ENCODE measurements around the gene APOD. TPM values are rescaled to one million over a fixed set of nuclear protein-coding genes. Genes with fewer than 3 reads are reported as not detected.

APOD gene
- total RNA-seq, 2 donors from 2014 or later = 4.2 TPM; not detected in 1

DNA sequence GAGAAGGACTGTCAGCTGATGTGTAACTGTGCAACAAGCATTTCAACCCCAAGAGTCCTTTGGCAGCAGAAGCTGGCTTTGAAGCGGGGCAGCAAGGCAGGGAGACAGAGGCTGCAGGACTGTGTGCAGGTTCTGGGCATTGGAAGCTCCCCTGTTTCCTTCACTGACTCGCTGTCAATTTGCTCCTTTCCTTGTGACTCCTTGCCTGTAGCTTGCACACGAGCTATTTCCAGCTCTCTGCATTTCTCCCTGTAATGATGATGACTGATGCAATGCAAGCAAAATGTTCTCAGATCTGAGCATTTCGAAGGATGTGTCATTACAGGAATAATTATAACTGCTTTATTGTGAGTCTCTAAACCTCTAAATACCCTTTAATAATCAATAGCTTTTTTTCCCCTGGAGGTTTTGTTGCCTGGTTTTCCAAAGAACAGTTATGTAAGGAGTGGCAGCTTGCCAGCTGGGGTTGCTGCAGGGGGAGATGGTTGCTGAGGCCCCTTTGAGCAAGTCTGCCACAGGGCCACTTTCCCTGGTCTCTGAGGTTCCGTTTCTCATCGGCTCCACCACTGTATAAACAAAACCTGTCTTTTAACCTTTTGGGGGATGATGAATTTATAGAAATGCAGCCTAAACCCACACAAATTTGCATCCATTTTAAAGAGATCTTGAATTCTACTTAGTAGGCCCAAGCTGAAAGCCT lies 2.8 kb downstream of the APOD start:
- Mint-ChIP-seq H3K36me3 (ENCODE audit: low read depth) (no peaks in the 10 kb centered on the region), H3K9me3 (no peaks in the 10 kb centered on the region), H3K27me3 (no peaks in the 10 kb centered on the region), H3K4me1 (no peaks in the 10 kb centered on the region), H3K27ac (no peak overlapping the region), H3K4me3 (no peak overlapping the region)
- ATAC-seq (replicated peaks) = no peak

- Mint-ChIP-seq H3K27me3 (no peaks in the 10 kb centered on the region), H3K27ac (no peak overlapping the region), H3K4me3 (no peak overlapping the region), H3K36me3 (ENCODE audit: low read depth) (no peaks in the 10 kb centered on the region), H3K4me1 (no peaks in the 10 kb centered on the region), H3K9me3 (no peaks in the 10 kb centered on the region)
- ATAC-seq (replicated peaks) = no peak
Observed at GRCh38 chr3:195579281-195579680, 4.5 kb downstream of the APOD start.

DNA sequence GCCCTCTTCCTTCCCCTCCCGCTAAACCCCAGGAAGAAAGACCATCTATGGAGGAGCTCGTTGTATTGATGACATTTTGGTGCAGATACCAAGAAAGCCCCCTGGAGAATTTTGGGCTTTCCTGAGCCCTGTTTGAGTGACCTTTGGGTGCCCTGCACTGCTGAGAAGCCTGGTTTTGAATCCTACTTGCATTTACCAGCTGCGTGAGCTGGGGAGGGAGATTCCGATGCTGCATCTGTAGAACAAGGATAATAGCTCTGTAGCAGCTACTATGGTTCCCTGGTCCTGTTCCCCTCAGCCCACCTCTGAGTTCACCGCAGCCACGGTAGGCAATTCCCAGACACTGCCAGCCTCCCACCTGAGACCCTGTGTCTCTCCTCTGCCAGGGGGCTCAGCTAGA lies 5.2 kb downstream of the APOD start:
- H3K27ac Mint-ChIP-seq = no peak overlapping the region
- H3K27me3 Mint-ChIP-seq = no peaks in the 10 kb centered on the region
- H3K4me3 Mint-ChIP-seq = no peak overlapping the region
- no peaks in the 10 kb centered on the region for H3K36me3 Mint-ChIP-seq (ENCODE audit: low read depth)
- H3K9me3 Mint-ChIP-seq = no peaks in the 10 kb centered on the region
- ATAC-seq (replicated peaks) = no peak
- no peaks in the 10 kb centered on the region for H3K4me1 Mint-ChIP-seq

GRCh38 chr3:195577645-195578177 lies 6.0 kb downstream of the APOD start:
- ATAC-seq (replicated peaks) = no peak
- no peak overlapping the region for H3K4me3 Mint-ChIP-seq
- H3K4me1 Mint-ChIP-seq = no peaks in the 10 kb centered on the region
- no peaks in the 10 kb centered on the region for H3K36me3 Mint-ChIP-seq (ENCODE audit: low read depth)
- no peak overlapping the region for H3K27ac Mint-ChIP-seq
- no peaks in the 10 kb centered on the region for H3K9me3 Mint-ChIP-seq
- no peaks in the 10 kb centered on the region for H3K27me3 Mint-ChIP-seq

- Mint-ChIP-seq H3K36me3 (ENCODE audit: low read depth) (no peaks in the 10 kb centered on the region), H3K9me3 (no peaks in the 10 kb centered on the region), H3K4me3 (no peak overlapping the region), H3K4me1 (no peaks in the 10 kb centered on the region), H3K27me3 (no peaks in the 10 kb centered on the region), H3K27ac (no peak overlapping the region)
- ATAC-seq (replicated peaks) = no peak
Observed at GRCh38 chr3:195574497-195575304, 9.0 kb downstream of the APOD start.

GRCh38 chr3:195573611-195574496 lies 9.9 kb downstream of the APOD start:
- H3K4me1 Mint-ChIP-seq = no peaks in the 10 kb centered on the region
- H3K36me3 Mint-ChIP-seq (ENCODE audit: low read depth) = no peaks in the 10 kb centered on the region
- no peaks in the 10 kb centered on the region for H3K9me3 Mint-ChIP-seq
- no peaks in the 10 kb centered on the region for H3K27me3 Mint-ChIP-seq
- no peak overlapping the region for H3K27ac Mint-ChIP-seq
- ATAC-seq (replicated peaks) = no peak
- no peak overlapping the region for H3K4me3 Mint-ChIP-seq

GRCh38 chr3:195571361-195571760 lies 12.4 kb downstream of the APOD start:
- Mint-ChIP-seq H3K9me3 (no peaks in the 10 kb centered on the region), H3K4me1 (no peaks in the 10 kb centered on the region), H3K27me3 (no peaks in the 10 kb centered on the region), H3K36me3 (ENCODE audit: low read depth) (no peaks in the 10 kb centered on the region), H3K4me3 (no peak overlapping the region), H3K27ac (no peak overlapping the region)
- ATAC-seq (replicated peaks) = no peak

DNA sequence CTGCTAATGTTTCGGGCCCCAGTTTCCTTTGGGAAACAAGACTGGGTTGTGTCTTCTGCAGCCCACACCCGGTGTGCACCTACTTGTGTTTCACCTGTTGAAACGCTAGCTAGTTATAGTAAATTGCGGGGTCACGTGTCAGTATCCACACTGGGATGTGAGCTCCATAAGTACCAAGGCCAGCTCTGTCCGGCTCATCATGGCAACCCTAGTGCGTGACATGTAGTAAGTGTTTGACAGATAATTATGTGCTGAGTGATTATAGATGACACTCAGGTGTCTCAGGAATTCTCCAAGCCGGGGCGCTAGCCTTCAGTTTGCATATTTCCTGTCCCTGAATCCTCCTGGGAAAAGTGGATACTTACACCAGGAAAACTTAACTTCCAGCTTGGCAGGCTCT lies 12.8 kb downstream of the APOD start:
- no peaks in the 10 kb centered on the region for H3K9me3 Mint-ChIP-seq
- H3K27ac Mint-ChIP-seq = no peak overlapping the region
- no peaks in the 10 kb centered on the region for H3K36me3 Mint-ChIP-seq (ENCODE audit: low read depth)
- H3K4me3 Mint-ChIP-seq = no peak overlapping the region
- no peaks in the 10 kb centered on the region for H3K4me1 Mint-ChIP-seq
- ATAC-seq (replicated peaks) = no peak
- no peaks in the 10 kb centered on the region for H3K27me3 Mint-ChIP-seq

GRCh38 chr3:195570344-195570743 lies 13.4 kb downstream of the APOD start:
- Mint-ChIP-seq H3K27ac (no peak overlapping the region), H3K36me3 (ENCODE audit: low read depth) (no peaks in the 10 kb centered on the region), H3K27me3 (no peaks in the 10 kb centered on the region), H3K4me1 (no peaks in the 10 kb centered on the region), H3K9me3 (no peaks in the 10 kb centered on the region), H3K4me3 (no peak overlapping the region)
- ATAC-seq (replicated peaks) = no peak

GRCh38 chr3:195568630-195569029 lies 15.1 kb downstream of the APOD start:
- H3K27me3 Mint-ChIP-seq = no peaks in the 10 kb centered on the region

GRCh38 chr3:195566797-195567196 lies 16.9 kb downstream of the APOD start:
- H3K4me1 Mint-ChIP-seq = no peaks in the 10 kb centered on the region
- no peaks in the 10 kb centered on the region for H3K36me3 Mint-ChIP-seq (ENCODE audit: low read depth)
- no peaks in the 10 kb centered on the region for H3K9me3 Mint-ChIP-seq
- H3K27ac Mint-ChIP-seq = no peak overlapping the region
- ATAC-seq (replicated peaks) = no peak
- H3K4me3 Mint-ChIP-seq = no peak overlapping the region
- H3K27me3 Mint-ChIP-seq = no peaks in the 10 kb centered on the region

More at GRCh38 chr3:195568630-195569029, 15.1 kb downstream of the APOD start:
- Mint-ChIP-seq H3K36me3 (ENCODE audit: low read depth) (no peaks in the 10 kb centered on the region), H3K4me3 (no peak overlapping the region), H3K9me3 (no peaks in the 10 kb centered on the region), H3K27ac (no peak overlapping the region), H3K4me1 (no peaks in the 10 kb centered on the region)
- no peak for ATAC-seq (replicated peaks)

- ATAC-seq (replicated peaks) = no peak
- H3K27ac Mint-ChIP-seq = no peak overlapping the region
Observed at GRCh38 chr3:195565716-195566115, 18.0 kb downstream of the APOD start.

GRCh38 chr3:195563317-195563716 lies 20.4 kb downstream of the APOD start:
- no peak for ATAC-seq (replicated peaks)
- Mint-ChIP-seq H3K4me1 (peaks cover 3% of the 10 kb centered on the region), H3K9me3 (no peaks in the 10 kb centered on the region), H3K27ac (no peak overlapping the region), H3K4me3 (no peak overlapping the region), H3K27me3 (no peaks in the 10 kb centered on the region), H3K36me3 (ENCODE audit: low read depth) (no peaks in the 10 kb centered on the region)

More at GRCh38 chr3:195565716-195566115, 18.0 kb downstream of the APOD start:
- no peaks in the 10 kb centered on the region for H3K36me3 Mint-ChIP-seq (ENCODE audit: low read depth)
- H3K9me3 Mint-ChIP-seq = no peaks in the 10 kb centered on the region
- H3K4me3 Mint-ChIP-seq = no peak overlapping the region
- H3K4me1 Mint-ChIP-seq = no peaks in the 10 kb centered on the region
- H3K27me3 Mint-ChIP-seq = no peaks in the 10 kb centered on the region

- H3K4me1 Mint-ChIP-seq = peaks cover 15% of the 10 kb centered on the region
- H3K36me3 Mint-ChIP-seq (ENCODE audit: low read depth) = no peaks in the 10 kb centered on the region
- no peaks in the 10 kb centered on the region for H3K9me3 Mint-ChIP-seq
- H3K4me3 Mint-ChIP-seq = no peak overlapping the region
- peak overlapping the region; percentile 46 for H3K27ac Mint-ChIP-seq
- ATAC-seq (replicated peaks) = peak; percentile 27
- H3K27me3 Mint-ChIP-seq = no peaks in the 10 kb centered on the region
Observed at GRCh38 chr3:195559723-195560409, 23.9 kb downstream of the APOD start.

Measured in activated T-helper 17 cell treated with anti-CD3 and anti-CD28 coated beads, Interleukin-2, amount 50 U/mL, for 72 hours (primary cell).